GM12891 (cell line): ENCODE results near the gene SLC35B2.

Source experiments
- DNase-seq: peaks from one replicate; pipeline ENCODE4 v3.0.0; 2011; ENCODE audit warnings: low spot score; ENCODE audit not compliant: insufficient read length
- FAIRE-seq: peaks from 2 replicates; lab custom pipeline; 2011; peaks lifted over from hg19 to GRCh38; lab: Jason Lieb, UNC
- PAX5 ChIP-seq: IDR thresholded peaks from 2 replicates; pipeline ENCODE4 v1.6.1; 2011; ENCODE audit warnings: low read length, moderate library complexity, mild to moderate bottlenecking; ENCODE audit not compliant: insufficient read depth, severe bottlenecking
- POLR2A ChIP-seq: IDR thresholded peaks from 2 replicates; pipeline ENCODE4 v1.6.1; 2011; ENCODE audit warnings: low read depth, low read length, control low read depth
- POLR2AphosphoS5 ChIP-seq: IDR thresholded peaks from 2 replicates; pipeline ENCODE4 v1.6.1; 2011; ENCODE audit warnings: low read depth, low read length, control low read depth
- POU2F2 ChIP-seq: IDR thresholded peaks from 2 replicates; pipeline ENCODE4 v1.6.1; 2011; ENCODE audit warnings: low read depth, mild to moderate bottlenecking, control low read depth, low read length, moderate library complexity
- SPI1 ChIP-seq: IDR thresholded peaks from 2 replicates; pipeline ENCODE4 v1.6.1; 2011; ENCODE audit warnings: low read depth, low read length, control low read depth
- TAF1 ChIP-seq: IDR thresholded peaks from 2 replicates; pipeline ENCODE4 v1.6.1; 2011; ENCODE audit warnings: low read depth, low read length, control low read depth

The SLC35B2 gene

DNA sequence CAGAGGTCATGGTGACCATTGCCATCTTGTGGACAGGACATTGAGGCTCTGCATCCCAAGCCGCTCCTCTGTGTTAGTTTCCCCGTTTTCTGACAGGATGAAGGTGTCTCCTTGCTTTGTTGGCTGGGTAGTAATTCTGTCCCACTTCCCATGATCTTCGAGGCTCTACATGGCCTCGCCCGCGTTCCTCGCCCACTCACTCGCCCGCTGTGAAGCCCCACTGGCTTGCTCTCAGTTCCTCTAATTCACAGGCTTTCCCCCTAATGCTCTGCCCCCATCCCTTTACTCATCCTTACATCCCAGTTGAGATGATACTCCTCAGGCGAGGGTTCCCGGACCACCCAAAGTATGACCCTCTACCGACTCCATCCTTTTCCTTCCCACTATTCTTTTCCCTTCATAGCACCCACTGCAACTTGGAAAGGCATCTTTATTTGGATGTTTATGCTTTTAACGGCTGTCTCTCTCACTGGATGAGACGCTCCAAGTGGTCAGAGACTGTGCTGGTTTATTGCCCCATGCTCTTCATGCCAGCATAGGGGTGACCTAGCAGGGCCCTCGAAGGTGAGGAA, 511 bp upstream of the SLC35B2 start:
- peak; percentile 9 for FAIRE-seq
- no peak for DNase-seq
- peak; percentile 98 for TF ChIP-seq SPI1
- TF ChIP-seq TAF1, result no peak
- TF ChIP-seq POLR2AphosphoS5, result peak; percentile 79; the same call in 1 of the 2 replicates
- peak; percentile 80 for TF ChIP-seq POLR2A
- peak; percentile 13; the same call in 1 of the 2 replicates for TF ChIP-seq POU2F2
- TF ChIP-seq PAX5, result no peak

- DNase-seq, result no peak
- no peak for TF ChIP-seq POU2F2
- no peak for TF ChIP-seq TAF1
- no peak for TF ChIP-seq SPI1
- no peak for TF ChIP-seq POLR2A
- TF ChIP-seq PAX5, result no peak
- TF ChIP-seq POLR2AphosphoS5, result no peak
- no peak for FAIRE-seq
Observed at GRCh38 chr6:44256775-44257024, 628 bp downstream of the SLC35B2 start.

- no peak for TF ChIP-seq TAF1
- TF ChIP-seq POLR2AphosphoS5, result peak; percentile 27; the same call in 1 of the 2 replicates
- FAIRE-seq, result peak; percentile 51
- no peak for DNase-seq
Observed at GRCh38 chr6:44255871-44256774, 1.2 kb downstream of the SLC35B2 start.

GRCh38 chr6:44255105-44255808, 2.1 kb downstream of the SLC35B2 start:
- DNase-seq (no peak), FAIRE-seq (no peak)
- TF ChIP-seq TAF1, result 0 out of 2 replicates have a peak, but pooled peaks have one; percentile 4
- TF ChIP-seq POLR2AphosphoS5, result peak; percentile 98
- peak; percentile 54; the same call in 1 of the 2 replicates for TF ChIP-seq POU2F2
- TF ChIP-seq PAX5, result no peak
- TF ChIP-seq SPI1, result no peak
- peak; percentile 69 for TF ChIP-seq POLR2A

DNA sequence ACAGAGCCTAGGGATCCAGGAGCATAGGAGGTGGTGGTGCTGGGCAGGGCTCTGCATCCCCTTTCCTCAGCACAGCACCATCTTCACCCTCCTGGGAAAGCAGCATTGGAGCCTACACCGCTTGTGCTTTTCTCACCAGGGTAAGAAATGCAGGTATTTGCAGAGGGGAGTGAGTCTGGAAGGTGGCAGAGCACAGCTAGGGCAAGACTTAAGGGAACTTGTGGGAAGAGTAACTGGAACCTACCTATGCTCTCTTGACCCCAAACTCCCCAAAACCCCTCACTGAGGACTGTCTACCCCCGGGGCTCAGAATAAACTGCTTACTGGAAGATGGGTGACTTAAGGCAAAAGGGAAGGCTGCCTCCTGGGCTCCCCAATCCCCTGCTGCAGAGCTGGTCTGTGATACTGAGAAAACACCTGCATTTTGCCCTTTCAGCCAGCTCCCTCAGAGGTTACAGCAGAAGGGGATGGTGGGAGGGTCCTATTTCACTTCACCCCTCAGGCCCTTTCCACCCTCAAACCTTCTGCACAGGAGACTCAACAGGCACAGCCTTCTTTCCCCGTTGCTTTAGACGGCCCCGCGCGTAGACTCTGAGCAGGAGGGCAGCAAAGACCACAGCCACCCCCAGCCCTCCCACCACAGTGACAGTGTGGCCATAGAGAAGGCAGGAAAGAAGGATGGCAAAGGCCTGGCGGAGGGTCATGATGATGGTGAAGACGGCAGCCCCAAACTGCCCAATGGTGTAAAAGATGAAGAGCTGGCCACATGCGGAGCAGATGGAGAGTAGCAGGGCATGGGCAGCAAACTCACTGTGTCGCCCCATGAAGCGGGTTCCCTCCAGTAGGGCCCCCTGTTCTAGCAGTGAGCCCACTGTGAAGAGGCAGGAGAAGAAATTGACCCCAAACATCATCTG, 2.9 kb downstream of the SLC35B2 start:
- no peak for DNase-seq
- FAIRE-seq, result no peak

DNA sequence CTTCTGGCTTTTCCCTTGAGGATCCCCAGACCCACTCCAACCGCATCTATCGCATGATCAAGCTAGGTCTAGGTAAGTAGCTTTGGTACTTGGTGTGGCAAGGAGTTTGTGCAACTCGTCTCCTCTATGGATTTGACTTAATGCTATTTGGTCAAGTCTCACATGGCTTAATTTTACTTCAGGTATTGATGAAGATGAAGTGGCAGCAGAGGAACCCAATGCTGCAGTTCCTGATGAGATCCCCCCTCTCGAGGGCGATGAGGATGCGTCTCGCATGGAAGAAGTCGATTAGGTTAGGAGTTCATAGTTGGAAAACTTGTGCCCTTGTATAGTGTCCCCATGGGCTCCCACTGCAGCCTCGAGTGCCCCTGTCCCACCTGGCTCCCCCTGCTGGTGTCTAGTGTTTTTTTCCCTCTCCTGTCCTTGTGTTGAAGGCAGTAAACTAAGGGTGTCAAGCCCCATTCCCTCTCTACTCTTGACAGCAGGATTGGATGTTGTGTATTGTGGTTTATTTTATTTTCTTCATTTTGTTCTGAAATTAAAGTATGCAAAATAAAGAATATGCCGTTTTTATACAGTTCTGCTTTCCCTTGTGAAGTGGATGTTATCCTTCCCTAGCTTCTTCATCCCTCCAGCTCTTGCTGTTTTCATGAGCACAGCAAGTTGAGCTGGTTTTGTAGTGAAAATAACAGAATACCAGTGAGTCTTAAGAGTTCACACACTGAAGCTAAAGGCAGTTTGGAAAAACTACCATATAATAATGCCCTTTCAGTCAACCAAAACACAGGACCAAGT, 3.8 kb downstream of the SLC35B2 start:
- FAIRE-seq (no peak), DNase-seq (no peak)
- TF ChIP-seq SPI1, result no peak
- TF ChIP-seq POU2F2, result peak; percentile 55; the same call in 1 of the 2 replicates
- TF ChIP-seq PAX5, result no peak
- TF ChIP-seq TAF1, result no peak
- peak; percentile 22; the same call in 1 of the 2 replicates for TF ChIP-seq POLR2A
- TF ChIP-seq POLR2AphosphoS5, result peak; percentile 20; the same call in 1 of the 2 replicates

More for the DNA sequence above, 2.9 kb downstream of the SLC35B2 start:
- TF ChIP-seq POU2F2 (peak; percentile 55), SPI1 (no peak), POLR2AphosphoS5 (0 out of 2 replicates have a peak, but pooled peaks have one; percentile 5), PAX5 (no peak), POLR2A (peak; percentile 65), TAF1 (0 out of 2 replicates have a peak, but pooled peaks have one; percentile 35)

- TF ChIP-seq POLR2A, result peak; percentile 62; the same call in 1 of the 2 replicates
- TF ChIP-seq SPI1, result no peak
- FAIRE-seq (no peak), DNase-seq (no peak)
Observed at GRCh38 chr6:44251576-44252524, 5.5 kb downstream of the SLC35B2 start.

DNA sequence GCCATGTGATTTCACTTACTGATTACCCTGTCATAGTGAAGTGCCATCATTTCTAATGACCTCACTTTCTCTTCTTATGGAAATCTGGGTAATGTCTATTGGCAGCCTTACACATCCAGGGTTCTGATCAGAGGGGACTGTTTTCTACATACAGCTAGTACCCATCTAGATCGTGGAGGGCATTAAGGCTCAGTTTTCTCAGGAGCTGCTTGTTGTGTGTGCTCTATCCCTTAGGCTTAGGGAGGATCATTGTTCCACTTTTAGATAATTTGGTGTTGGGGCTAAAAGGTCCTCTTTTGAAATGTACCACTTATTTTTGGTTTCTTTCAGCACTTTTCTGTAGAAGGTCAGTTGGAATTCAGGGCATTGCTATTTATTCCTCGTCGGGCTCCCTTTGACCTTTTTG, 6.6 kb downstream of the SLC35B2 start:
- FAIRE-seq, result no peak
- TF ChIP-seq POLR2A (peak; percentile 50), PAX5 (no peak), POU2F2 (no peak), SPI1 (no peak), POLR2AphosphoS5 (peak; percentile 42; the same call in 1 of the 2 replicates), TAF1 (no peak)
- no peak for DNase-seq
